ENCODE measurements around the gene INPP4B.
A peak's percentile ranks its signal among the peaks of the same experiment; 100 is the strongest.

Gene INPP4B

GRCh38 chr4:142447009-142447408, 399.1 kb downstream of the INPP4B start:
- no peak for DNase-seq

GRCh38 chr4:142443469-142443868, 402.6 kb downstream of the INPP4B start:
- DNase-seq, result peak; percentile 12

- no peak for DNase-seq
These were observed 406.0 kb downstream of the INPP4B start for GRCh38 chr4:142440093-142440492.

- DNase-seq, result no peak
These were observed 410.4 kb downstream of the INPP4B start for GRCh38 chr4:142435599-142436235.

- no peak for DNase-seq
These were observed 411.4 kb downstream of the INPP4B start for GRCh38 chr4:142434519-142435224.

- no peak for DNase-seq
These were observed 417.4 kb downstream of the INPP4B start for GRCh38 chr4:142428715-142429114.

- DNase-seq, result no peak
These were observed 418.6 kb downstream of the INPP4B start for GRCh38 chr4:142427456-142427855.

- no peak for DNase-seq
These were observed 422.2 kb downstream of the INPP4B start for GRCh38 chr4:142423861-142424260.

GRCh38 chr4:142420311-142421095, 425.6 kb downstream of the INPP4B start:
- no peak for DNase-seq

GRCh38 chr4:142419712-142420111, 426.4 kb downstream of the INPP4B start:
- no peak for DNase-seq

GRCh38 chr4:142418697-142419096, 427.4 kb downstream of the INPP4B start:
- no peak for DNase-seq

GRCh38 chr4:142416711-142417275, 429.3 kb downstream of the INPP4B start:
- peak; percentile 27 for DNase-seq

- no peak for DNase-seq
These were observed 430.0 kb downstream of the INPP4B start for GRCh38 chr4:142416121-142416520.

GRCh38 chr4:142414366-142414990, 431.6 kb downstream of the INPP4B start:
- DNase-seq, result no peak

- DNase-seq, result no peak
These were observed 432.6 kb downstream of the INPP4B start for GRCh38 chr4:142413485-142413884.

- DNase-seq, result no peak
These were observed 434.1 kb downstream of the INPP4B start for GRCh38 chr4:142411993-142412392.

GRCh38 chr4:142408003-142408441, 438.1 kb downstream of the INPP4B start:
- no peak for DNase-seq

GRCh38 chr4:142407596-142407995, 438.5 kb downstream of the INPP4B start:
- no peak for DNase-seq

GRCh38 chr4:142406917-142407501, 439.1 kb downstream of the INPP4B start:
- peak; percentile 48 for DNase-seq

GRCh38 chr4:142406499-142406835, 439.6 kb downstream of the INPP4B start:
- no peak for DNase-seq

GRCh38 chr4:142405695-142406498, 440.2 kb downstream of the INPP4B start:
- DNase-seq, result peak; percentile 19

All from CD4-positive, alpha-beta T cell treated with Interleukin-6 for 4 hours (primary cell).